SJCRH30 (cell line): Measurements from ENCODE around the gene PPP4R3A. TPM values are rescaled to one million over a fixed set of nuclear protein-coding genes. Genes with fewer than 3 reads are reported as not detected.
"Not testable (repeated sequence)": the region's sequence is repeated elsewhere in the genome, so short reads cannot be mapped to it uniquely, and the experiment has no call there.

Experiments used
- DNase-seq, 2 experiments: peaks; one replicate each; pipeline ENCODE4 v3.0.0-alpha.2; 2015 to 2020
- H3K27ac ChIP-seq: fragments of 250-450 bp; sonication (Bioruptor Pico); 2 replicates; pipeline ENCODE4 v1.5.1; 2020; ENCODE audit warnings: mild to moderate bottlenecking, moderate library complexity
- H3K27me3 ChIP-seq: fragments of 250-450 bp; sonication (Bioruptor Pico); 2 replicates; pipeline ENCODE4 v1.5.1; 2020; ENCODE audit warnings: mild to moderate bottlenecking, moderate library complexity
- H3K36me3 ChIP-seq: fragments of 250-450 bp; sonication (Bioruptor Pico); 2 replicates; pipeline ENCODE4 v1.5.1; 2020; ENCODE audit warnings: mild to moderate bottlenecking, moderate library complexity
- H3K4me1 ChIP-seq: fragments of 250-450 bp; sonication (Bioruptor Pico); 2 replicates; pipeline ENCODE4 v1.5.1; 2020; ENCODE audit warnings: mild to moderate bottlenecking, moderate library complexity
- H3K4me3 ChIP-seq: fragments of 250-450 bp; sonication (Bioruptor Pico); 2 replicates; pipeline ENCODE4 v1.5.1; 2020; ENCODE audit warnings: mild to moderate bottlenecking, moderate library complexity
- H3K9me3 ChIP-seq: fragments of 250-450 bp; sonication (Bioruptor Pico); replicated peaks from 2 replicates; pipeline ENCODE4 v1.5.1; 2020; ENCODE audit warnings: mild to moderate bottlenecking, moderate library complexity
- total RNA-seq: library from RNA; depleted of rRNA; stranded (reverse); fragments of >200 nt; shearing (Covaris generic); gene quantifications from 2 replicates; pipeline ENCODE4 v1.2.3, GENCODE V29; 2014; rRNA removed

The PPP4R3A gene
- total RNA-seq, 1 experiment from 2014 or later = 77.8 TPM

DNA sequence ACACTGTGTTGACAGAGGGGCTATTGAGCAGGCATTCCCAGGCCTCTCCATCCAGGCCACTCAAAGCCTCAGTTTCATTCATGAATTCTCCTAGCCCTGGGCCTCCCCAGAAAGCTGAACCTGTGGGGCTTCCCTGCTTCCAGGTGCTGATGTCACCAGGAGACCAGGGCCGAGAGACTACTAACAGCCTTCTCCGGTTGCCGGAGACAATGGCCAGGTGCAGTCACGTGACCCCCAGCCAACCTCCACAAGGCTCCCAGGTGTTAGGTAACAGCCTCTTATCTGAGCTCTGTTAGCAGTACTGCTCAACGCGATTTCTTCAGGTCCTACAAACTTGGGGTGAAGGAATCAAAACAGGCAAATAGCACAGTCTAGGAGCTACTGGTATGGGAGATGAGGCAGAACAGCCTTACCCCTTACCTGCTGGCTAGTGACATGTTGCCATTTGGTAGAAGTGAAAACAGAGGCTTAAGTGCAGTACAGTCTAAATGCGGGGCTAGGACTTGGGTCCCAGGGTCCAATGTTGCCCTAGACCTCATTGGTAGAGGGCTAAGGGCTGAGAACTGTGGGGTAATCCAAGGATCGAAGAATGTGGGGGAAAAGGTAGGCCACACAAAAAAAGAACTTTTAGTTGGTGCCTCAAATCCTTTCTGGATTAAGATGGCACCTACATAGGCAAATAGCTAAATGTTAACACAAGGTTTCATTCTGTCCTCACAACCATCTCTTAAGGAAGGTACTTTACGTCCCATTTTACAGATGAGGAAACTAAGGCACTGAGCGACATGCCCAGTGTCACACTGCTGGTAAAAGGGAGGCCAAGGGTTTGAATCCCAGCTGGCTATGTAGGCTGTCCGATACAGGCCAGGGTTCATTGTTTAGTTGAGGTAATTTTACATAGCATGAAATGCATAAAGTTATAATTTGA lies 96.3 kb downstream of the PPP4R3A start:
- Histone ChIP-seq H3K4me1 (peaks cover 14% of the 10 kb centered on the region), H3K9me3 (no peaks in the 10 kb centered on the region), H3K27me3 (no peaks in the 10 kb centered on the region), H3K36me3 (no peaks in the 10 kb centered on the region), H3K27ac (no peak overlapping the region), H3K4me3 (no peak overlapping the region)
- DNase-seq = no peak

DNA sequence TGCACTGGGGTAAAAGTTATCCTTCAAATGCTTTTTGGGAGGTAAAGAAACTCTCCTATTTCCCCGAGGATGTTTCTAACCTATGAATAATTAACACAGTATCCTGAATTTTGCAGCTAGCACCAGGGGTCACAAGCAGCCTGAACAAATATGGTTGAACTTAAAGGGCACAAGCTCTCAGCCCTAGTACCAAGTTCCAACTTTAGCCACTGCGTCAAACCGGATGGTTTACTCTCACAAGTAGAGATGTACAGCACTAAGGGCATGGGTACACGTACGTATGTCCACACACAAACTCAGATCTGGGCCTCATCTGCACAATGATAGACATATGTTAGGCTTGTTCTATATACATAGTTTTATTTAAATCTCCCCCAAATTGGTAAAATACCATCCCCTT lies 97.2 kb downstream of the PPP4R3A start:
- DNase-seq = no peak
- no peaks in the 10 kb centered on the region for H3K9me3 ChIP-seq
- H3K27me3 ChIP-seq = no peaks in the 10 kb centered on the region
- no peak overlapping the region for H3K27ac ChIP-seq
- H3K36me3 ChIP-seq = no peaks in the 10 kb centered on the region
- peaks cover 10% of the 10 kb centered on the region for H3K4me1 ChIP-seq
- H3K4me3 ChIP-seq = no peak overlapping the region

DNA sequence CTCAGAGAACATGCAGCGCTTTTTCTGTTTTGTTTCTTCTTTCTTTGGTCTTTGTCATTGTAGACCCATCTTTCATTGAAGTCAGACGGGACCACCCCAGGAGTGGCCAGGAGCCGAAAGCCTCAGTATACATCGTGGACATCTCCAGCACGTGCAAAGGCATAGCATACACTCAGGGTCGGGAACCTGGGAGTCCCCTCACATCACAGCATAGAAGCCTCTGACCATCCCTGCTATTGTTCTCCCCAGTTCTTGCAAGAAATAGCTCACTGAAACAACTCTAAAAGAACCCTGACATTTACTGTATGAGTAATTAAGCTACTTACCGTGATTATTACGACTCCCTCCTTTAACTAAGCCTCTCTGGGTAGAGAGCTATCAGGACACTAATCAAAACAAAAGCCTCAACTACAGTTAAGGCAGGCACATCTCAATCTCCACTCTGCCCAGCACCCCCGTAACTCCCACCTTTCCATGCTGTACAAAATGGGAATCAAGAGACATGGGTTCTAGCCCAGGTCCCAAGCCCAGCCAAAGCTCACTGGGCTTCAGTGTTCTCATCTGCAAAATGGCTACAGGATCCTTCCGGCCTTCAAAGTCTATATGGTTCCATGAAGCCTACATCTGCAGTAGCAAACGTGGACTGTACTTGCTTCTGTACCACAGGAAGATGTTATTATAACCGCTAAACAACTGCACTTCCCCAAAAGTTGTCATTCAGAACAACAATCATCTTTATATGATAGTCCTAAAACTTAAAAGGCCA lies 99.2 kb downstream of the PPP4R3A start:
- H3K36me3 ChIP-seq = no peaks in the 10 kb centered on the region
- 0 out of 2 replicates have a peak overlapping the region, but pooled peaks have one; percentile 6 for H3K27ac ChIP-seq
- no peak for DNase-seq
- peaks cover 2% of the 10 kb centered on the region for H3K4me1 ChIP-seq
- no peaks in the 10 kb centered on the region for H3K9me3 ChIP-seq
- no peak overlapping the region for H3K4me3 ChIP-seq
- H3K27me3 ChIP-seq = no peaks in the 10 kb centered on the region

DNA sequence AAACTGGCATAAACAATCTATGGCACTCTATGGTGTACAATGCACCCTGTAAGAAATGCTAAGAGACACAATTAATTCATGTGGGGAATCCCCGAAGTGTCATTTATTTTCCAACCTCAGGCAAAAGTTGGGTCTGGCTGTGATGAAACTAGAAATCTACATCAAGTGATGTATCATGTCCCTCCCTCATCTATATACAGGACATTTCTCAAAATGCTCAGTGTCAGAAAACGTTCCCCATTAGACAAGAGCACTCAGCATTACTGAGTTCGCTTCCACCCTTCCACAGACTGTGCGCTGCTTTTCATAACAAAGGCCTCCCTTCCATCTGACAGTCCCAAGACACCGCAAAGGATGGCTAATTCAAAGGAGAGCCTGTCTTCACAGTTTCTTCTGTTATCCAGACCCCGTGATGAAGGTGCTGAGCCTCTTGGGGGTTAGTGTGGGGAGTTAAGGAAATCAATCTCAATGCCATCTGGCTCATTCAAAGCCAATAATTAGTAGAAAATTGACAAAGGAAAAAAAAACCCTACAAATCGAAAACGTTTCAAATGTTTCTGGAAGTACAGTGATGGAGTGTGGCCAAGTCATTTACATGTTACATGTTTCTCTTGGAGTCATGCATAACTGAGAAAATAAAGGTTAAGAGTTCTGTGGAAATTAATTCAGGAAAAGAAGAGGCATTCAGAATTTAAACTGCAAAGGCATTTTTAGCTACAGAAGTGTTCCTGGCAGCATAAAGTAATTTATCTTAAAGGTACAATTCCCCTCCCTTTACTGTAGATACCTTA lies 100.0 kb downstream of the PPP4R3A start:
- H3K4me1 ChIP-seq = no peaks in the 10 kb centered on the region
- H3K27ac ChIP-seq = 0 out of 2 replicates have a peak overlapping the region, but pooled peaks have one; percentile 6
- H3K4me3 ChIP-seq = no peak overlapping the region
- DNase-seq = no peak
- no peaks in the 10 kb centered on the region for H3K9me3 ChIP-seq
- no peaks in the 10 kb centered on the region for H3K36me3 ChIP-seq
- H3K27me3 ChIP-seq = no peaks in the 10 kb centered on the region

DNA sequence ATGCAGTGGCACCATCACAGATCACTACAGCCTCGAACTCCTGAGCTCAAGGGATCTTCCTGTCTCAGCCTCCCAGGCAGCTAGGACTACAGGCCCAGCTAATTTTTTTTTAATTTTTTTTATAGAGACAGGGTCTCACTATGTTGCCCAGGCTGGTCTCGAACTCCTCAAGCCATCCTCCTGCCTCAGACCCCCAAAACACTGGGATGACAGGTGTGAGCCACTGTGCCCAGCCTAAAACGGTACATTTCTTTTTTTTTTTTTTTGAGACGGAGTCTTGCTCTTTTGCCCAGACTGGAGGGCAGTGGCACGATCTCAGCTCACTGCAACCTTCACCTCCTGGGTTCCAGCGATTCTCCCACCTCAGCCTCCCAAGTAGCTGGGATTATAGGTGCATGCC lies 100.9 kb downstream of the PPP4R3A start:
- H3K36me3 ChIP-seq, DNase-seq, H3K4me1 ChIP-seq, H3K27ac ChIP-seq, H3K4me3 ChIP-seq, H3K27me3 ChIP-seq, H3K9me3 ChIP-seq: not testable (repeated sequence)

Other genes starting within 250 kb of the PPP4R3A start
- 8.9 TPM in 2 replicates for gene CCDC88C, start 92.5 kb downstream of the PPP4R3A start, total RNA-seq
- gene CATSPERB, start 221.8 kb upstream of the PPP4R3A start, total RNA-seq = not detected in 2 replicates